DND-41 (cell line): ENCODE data around the gene ALDOA.

ENCODE experiments used
- EZH2 ChIP-seq: IDR thresholded peaks from 3 replicates; pipeline ENCODE4 v1.6.1; 2012; ENCODE audit warnings: borderline replicate concordance, low read depth, mild to moderate bottlenecking, moderate library complexity, low read length, inconsistent platforms; ENCODE audit not compliant: severe bottlenecking
- TF ChIP-seq, protein P1 (sequence below): IDR thresholded peaks from 2 replicates; pipeline ENCODE4 v1.5.1; 2012; ENCODE audit warnings: borderline replicate concordance, low read length, moderate library complexity, mild to moderate bottlenecking; ENCODE audit not compliant: poor library complexity, severe bottlenecking; ENCODE audit errors: extremely low read depth

DNA sequence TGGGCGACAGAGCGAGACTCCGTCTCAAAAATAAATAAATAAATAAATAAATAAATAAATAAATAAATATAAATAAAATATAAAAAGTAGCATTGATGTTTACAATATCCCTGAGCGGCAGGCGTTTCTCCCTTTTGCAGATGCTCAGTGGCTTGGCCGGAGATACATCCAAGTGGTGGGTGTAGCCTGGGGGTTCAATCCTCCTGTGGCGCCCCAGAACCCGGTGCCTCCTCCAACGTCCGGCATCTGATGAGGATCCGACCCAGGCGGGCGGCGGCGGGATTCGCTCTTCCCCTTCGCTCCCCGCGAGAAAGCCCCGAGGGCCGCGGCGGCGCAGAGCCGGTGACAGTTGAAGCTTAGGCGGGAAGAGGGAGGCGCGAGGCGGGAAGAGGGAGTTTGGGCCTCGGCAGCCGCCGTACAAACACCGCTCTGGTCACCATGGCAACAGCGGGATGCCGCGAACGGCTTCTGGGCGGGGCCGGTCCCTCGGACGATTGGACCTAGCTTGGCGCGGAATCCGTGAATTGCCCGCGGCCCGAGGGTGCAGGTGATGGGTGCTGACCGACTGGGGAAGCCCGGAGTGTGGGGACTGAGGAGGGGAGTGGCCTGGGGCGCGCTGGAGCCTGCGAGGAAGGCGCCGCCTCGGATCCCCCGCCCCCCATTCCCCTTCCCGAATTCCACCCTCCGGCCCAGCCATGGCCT is 12.7 kb upstream of the ALDOA start:
- TF ChIP-seq, protein P1, sequence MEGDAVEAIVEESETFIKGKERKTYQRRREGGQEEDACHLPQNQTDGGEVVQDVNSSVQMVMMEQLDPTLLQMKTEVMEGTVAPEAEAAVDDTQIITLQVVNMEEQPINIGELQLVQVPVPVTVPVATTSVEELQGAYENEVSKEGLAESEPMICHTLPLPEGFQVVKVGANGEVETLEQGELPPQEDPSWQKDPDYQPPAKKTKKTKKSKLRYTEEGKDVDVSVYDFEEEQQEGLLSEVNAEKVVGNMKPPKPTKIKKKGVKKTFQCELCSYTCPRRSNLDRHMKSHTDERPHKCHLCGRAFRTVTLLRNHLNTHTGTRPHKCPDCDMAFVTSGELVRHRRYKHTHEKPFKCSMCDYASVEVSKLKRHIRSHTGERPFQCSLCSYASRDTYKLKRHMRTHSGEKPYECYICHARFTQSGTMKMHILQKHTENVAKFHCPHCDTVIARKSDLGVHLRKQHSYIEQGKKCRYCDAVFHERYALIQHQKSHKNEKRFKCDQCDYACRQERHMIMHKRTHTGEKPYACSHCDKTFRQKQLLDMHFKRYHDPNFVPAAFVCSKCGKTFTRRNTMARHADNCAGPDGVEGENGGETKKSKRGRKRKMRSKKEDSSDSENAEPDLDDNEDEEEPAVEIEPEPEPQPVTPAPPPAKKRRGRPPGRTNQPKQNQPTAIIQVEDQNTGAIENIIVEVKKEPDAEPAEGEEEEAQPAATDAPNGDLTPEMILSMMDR: no peak
- TF ChIP-seq EZH2: no peak
